ENCODE data around the gene ANKRD39.

DNA sequence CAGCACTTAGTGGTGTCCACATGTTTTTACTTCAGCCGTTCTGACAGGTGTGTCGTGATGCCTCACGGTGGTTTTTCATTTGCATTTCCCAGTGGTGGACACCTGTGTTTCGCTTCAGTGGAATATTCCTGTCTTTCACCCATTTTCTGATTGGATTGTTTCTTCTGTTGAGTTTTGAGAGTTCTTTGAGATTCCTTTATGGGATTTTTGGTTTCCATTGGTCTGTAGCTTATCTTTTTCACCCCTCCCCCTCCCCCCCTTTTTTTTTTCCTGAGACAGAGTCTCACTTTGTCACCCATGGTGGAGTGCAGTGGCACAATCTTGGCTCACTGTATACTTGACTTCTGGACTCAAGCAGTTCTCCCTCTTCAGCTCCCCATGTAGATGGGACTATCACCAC lies 22.0 kb downstream of the ANKRD39 start:
- no peak for TF ChIP-seq SMARCA4 (IDR thresholded peaks at IDR 0.05)
- TF ChIP-seq, protein P1, sequence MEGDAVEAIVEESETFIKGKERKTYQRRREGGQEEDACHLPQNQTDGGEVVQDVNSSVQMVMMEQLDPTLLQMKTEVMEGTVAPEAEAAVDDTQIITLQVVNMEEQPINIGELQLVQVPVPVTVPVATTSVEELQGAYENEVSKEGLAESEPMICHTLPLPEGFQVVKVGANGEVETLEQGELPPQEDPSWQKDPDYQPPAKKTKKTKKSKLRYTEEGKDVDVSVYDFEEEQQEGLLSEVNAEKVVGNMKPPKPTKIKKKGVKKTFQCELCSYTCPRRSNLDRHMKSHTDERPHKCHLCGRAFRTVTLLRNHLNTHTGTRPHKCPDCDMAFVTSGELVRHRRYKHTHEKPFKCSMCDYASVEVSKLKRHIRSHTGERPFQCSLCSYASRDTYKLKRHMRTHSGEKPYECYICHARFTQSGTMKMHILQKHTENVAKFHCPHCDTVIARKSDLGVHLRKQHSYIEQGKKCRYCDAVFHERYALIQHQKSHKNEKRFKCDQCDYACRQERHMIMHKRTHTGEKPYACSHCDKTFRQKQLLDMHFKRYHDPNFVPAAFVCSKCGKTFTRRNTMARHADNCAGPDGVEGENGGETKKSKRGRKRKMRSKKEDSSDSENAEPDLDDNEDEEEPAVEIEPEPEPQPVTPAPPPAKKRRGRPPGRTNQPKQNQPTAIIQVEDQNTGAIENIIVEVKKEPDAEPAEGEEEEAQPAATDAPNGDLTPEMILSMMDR (IDR thresholded peaks at IDR 0.05 in 2 of 3, conservative IDR thresholded peaks at IDR 0.05 in 1 of 3; ENCODE audit: insufficient read depth in 2 of 3, low read depth in 1 of 3, low read length in 3 of 3) = no peak
- TF ChIP-seq RAD51 (IDR thresholded peaks at IDR 0.05; ENCODE audit: borderline replicate concordance, low read depth) = no peak
- TF ChIP-seq SIX5 (IDR thresholded peaks at IDR 0.05; ENCODE audit: borderline replicate concordance in 1 of 2, insufficient read depth in 1 of 2, low read depth in 1 of 2, low read length in 2 of 2) = no peak
- TF ChIP-seq CREB1 (IDR thresholded peaks at IDR 0.05) = no peak
- no peak for TF ChIP-seq CREB1 (CRISPR knock-in tag; IDR thresholded peaks at IDR 0.05)
- no peak for TF ChIP-seq ZNF121 (CRISPR knock-in tag; conservative IDR thresholded peaks at IDR 0.05)

All from K562 (cell line).